DMS153 treated with DMSO at 0.1 percent for 48 hours (cell line): ENCODE measurements around the gene TMED1.
A peak's percentile ranks its signal among the peaks of the same experiment; 100 is the strongest.
"Not testable (repeated sequence)": the region's sequence is repeated elsewhere in the genome, so short reads cannot be mapped to it uniquely, and the experiment has no call there.

ENCODE experiments used
- DNase-seq: peaks from one replicate; lab custom pipeline; 2025; ENCODE audit not compliant: unreplicated experiment; lab: John Stamatoyannopoulos, UW

The TMED1 gene

GRCh38 chr19:10863107-10863717, 27.2 kb upstream of the TMED1 start:
- no peak for DNase-seq

- DNase-seq, result no peak
Measured at GRCh38 chr19:10862561-10863106, 26.6 kb upstream of the TMED1 start.

- DNase-seq, result no peak
Measured at GRCh38 chr19:10861103-10861651, 25.2 kb upstream of the TMED1 start.

GRCh38 chr19:10858204-10858828, 22.3 kb upstream of the TMED1 start:
- no peak for DNase-seq

- not testable (repeated sequence) for DNase-seq
Measured at GRCh38 chr19:10856899-10857298, 20.9 kb upstream of the TMED1 start.

DNA sequence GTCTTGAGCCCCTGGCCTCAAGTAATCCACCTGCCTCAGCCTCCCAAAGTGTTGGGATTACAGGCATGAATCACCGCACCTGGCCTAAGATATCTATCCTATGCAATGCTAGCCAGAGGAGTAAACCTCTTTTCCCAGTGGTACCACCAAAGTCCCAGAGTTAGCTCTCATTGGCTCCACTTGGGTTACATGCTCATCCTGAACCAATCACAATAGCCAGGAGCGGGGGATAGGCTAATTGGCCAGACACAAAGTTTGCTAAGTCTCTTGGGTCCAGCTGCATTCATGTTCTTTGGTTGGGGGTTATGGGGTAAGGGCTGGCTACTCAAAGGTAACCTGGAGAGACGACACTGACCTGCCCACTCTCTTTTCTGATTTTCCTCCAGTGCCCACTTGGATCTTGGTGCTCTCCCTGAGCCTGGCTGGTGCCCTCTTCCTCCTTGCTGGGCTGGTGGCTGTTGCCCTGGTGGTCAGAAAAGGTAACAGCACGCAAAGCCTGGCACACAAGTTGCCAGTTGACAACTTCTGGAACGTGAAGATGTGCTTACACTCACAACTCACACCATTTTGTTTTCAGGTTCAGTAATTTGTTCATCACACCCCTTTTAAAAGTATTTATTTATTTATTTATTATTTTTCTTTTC, 20.0 kb upstream of the TMED1 start:
- DNase-seq, result no peak

GRCh38 chr19:10854350-10855089, 18.5 kb upstream of the TMED1 start:
- no peak for DNase-seq

DNA sequence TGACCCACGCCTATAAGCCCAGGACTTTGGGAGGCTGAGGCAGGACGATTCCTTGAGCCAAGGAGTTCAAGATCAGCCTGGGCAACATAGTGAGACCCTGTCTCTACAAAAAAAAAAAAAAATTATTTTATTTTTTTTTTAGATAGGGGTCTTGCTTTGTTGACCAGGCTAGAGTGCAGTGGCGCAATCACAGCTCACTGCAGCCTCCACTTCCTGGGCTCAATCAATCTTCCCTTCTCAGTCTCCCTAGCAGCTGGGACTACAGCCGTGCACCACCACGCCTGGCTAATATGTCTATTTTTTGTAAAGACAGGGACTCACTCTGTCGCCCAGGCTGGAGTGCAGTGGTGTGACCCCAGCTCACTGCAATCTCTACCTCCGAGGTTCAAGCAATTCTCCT, 16.9 kb upstream of the TMED1 start:
- no peak for DNase-seq

DNA sequence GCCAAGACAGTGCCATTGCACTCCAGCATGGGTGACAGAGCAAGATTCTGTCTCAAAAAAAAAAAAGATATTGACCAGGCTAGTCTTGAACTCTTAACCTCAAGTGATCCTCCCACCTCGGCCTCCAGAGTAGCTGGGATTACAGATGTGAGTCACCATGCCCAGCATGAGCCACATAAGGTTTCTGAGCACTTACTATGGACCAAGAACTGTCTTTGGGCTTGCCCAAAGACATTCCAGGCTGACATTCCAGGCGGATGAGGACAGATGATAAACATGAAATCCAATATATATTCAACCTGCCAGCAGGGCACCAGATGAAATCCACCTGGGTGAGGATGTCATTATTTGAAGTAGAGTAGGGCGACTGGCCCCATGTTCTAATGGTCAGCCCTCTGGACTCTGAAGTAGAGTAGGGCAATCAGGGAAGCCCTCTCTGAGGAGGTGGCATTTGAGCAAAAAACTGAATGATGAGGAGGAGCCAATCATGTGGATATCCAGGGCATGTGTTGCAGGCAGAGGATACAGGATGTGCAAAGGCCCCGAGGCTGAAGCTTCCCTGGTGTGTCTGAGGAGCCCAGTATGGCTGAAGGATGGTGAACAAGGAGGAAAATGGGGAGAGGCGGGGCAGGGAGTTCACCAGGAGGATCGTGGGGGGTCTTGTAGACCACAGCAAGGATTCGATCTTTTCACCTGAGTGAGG, 16.2 kb upstream of the TMED1 start:
- DNase-seq, result no peak

- no peak for DNase-seq
Measured at GRCh38 chr19:10850631-10851030, 14.6 kb upstream of the TMED1 start.

- DNase-seq, result no peak
Measured at GRCh38 chr19:10848230-10848856, 12.3 kb upstream of the TMED1 start, which contains the start of gene C19orf38. Gene C19orf38, plus strand, starts transcription at chr19:10848415. Its CDS starts 94 bp downstream, at chr19:10848509.

GRCh38 chr19:10846500-10847202, 10.6 kb upstream of the TMED1 start:
- no peak for DNase-seq

DNA sequence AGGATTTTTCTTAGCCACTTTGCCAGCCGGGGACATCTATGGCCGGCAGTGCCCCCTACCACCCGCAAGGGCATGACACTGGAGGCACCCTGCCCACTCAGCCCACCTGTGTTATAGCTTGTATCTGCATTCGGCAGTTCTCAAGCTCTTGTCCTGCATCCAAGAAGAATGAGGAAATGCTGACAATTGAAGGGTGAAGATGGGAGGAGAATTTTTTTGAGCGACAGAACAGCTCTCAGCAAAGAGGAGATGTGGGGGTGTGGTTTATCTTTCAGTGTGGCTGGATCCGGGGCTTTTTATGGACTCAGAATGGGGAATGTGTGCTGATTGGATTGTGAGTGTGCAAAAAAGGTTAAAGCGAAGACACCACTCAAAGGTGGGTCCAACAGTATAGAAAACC, 6.8 kb upstream of the TMED1 start:
- no peak for DNase-seq

DNA sequence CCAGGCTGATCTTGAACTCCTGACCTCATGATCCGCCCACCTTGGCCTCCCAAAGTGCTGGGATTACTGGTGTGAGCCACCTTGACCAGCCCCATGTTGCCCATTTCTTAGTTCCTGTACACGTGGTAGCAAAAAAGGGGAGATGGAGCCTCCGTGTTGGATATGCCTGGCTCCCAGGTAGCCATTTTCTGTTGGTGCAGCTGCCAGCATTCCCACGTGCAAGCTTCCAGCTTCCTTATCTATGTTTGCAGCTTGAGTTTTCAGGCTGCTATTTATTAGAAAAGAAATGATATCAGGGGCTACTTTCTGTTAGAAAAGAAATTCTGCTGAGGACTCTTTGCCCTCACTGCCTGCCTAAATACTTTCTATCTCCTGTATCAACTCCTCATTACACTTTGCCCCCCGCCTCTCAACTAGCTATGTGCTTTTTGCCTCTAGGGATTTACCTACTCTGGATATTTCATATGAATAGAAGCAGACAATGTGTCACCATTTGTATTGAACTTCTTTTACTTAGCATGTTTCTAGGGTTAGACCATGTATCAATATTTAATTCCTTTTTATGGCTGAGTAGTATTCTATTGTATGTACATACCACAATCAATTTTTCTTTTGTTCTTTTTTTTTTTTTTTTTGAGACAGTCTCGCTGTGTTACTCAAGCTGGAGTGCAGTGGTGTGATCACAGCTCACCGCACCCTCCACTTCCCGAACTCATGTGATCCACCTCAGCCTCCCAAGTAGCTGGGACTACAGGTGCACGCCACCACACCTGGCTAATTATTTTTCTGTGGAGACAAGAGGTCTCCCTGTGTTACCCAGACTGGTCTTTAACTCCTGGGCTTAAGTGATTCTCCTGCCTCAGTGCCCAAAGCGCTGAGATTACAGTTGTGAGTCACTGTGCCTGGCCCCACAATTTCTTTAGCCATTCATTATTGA, 3.4 kb upstream of the TMED1 start:
- DNase-seq, result no peak

- no peak for DNase-seq
Measured at GRCh38 chr19:10838377-10838776, 2.4 kb upstream of the TMED1 start.

DNA sequence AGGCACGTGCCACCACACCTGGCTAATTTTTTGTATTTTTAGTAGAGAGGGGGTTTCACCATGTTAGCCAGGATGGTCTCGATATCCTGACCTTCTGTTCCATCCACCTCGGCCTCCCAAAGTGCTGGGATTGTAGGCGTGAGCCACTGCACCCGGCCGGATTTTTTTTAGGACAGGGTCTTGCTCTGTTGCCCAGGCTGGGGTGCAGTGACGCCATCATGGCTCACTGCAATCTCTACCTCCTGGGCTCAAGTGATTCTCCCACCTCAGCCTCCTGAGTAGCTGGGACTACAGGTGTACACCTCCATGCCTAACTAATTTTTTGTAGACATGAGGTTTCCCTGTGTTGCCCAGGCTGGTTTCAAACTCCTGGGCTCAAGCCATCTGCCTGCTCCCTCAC, 1.6 kb upstream of the TMED1 start:
- not testable (repeated sequence) for DNase-seq

DNA sequence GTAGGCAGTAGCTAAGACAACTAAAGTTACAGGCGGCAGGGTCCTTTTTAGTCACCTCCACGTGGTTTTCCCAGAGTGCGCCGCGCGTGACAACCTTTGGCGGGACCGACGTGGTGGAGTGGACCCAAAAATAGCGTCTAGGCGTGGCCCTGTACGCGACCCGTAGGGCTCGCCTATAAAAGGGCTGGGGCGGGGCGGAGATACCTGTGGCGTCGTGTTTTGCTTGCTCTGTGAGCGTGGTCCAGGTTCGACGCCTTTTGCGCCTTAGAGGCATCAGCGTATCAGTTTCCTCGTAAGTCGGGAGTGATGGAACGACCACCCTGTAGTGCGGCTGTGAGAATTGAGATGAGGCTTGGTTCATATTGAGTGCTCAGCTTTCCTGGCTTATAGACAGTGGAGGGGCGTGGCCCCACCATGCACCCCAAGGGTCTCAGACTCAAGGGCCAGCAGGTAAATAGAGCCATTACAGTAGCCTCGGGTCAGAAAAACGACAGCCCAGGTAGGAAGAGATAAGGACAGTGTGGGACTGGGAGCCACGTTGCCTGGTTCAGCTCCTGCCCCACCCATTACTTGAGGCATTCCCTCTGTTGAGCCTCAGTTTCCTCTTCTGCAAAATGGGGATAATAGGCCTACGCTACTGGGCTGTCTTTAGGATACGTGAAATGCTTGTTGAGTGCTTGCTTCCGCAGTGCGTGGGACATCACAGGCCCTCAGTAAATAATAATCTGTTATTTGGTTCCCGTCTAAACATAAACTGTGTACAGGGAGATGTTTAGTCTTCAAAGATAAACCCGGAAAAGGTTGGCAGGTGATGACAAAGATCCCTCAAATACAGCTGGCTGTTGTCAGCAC, 693 bp upstream of the TMED1 start:
- peak; percentile 92 for DNase-seq
